H1 (cell line): ENCODE results near the gene CDC45. TPM values are rescaled to one million over a fixed set of nuclear protein-coding genes. Genes with fewer than 3 reads are reported as not detected.
A peak's percentile ranks its signal among the peaks of the same experiment; 100 is the strongest.

Experiments
- CTCF ChIA-PET: fragments of 300-600 bp; sonication (Branson Sonifier 250); formaldehyde crosslinking; loops from one replicate; lab custom pipeline; 2021; ENCODE audit not compliant: partially characterized antibody; lab: Charles Lee
- POLR2A ChIA-PET: fragments of 300-600 bp; sonication (Branson Sonifier 250); formaldehyde crosslinking; loops from one replicate; lab custom pipeline; 2021; ENCODE audit warnings: inconsistent platforms; ENCODE audit not compliant: partially characterized antibody; lab: Charles Lee
- DNase-seq, 2 experiments: peaks; one replicate each; pipeline versions ENCODE4 v3.0.0 to v3.0.0-alpha.2; 2010 to 2022; ENCODE audit warnings: low spot score in 2 of 2, low read depth in 1 of 2, mixed read lengths in 1 of 2
- FAIRE-seq: peaks from 2 replicates; lab custom pipeline; 2011; peaks lifted over from hg19 to GRCh38; lab: Jason Lieb, UNC
- H2AFZ ChIP-seq: 2 replicates; pipeline ENCODE4 v1.8.1; 2012; ENCODE audit warnings: low read length, inconsistent platforms
- H2AK5ac ChIP-seq: 2 replicates; pipeline ENCODE4 v1.6.1; 2013; ENCODE audit warnings: low read depth, low read length
- H2BK120ac ChIP-seq: replicated peaks from 2 replicates; pipeline ENCODE3; 2013; ENCODE audit warnings: low read depth, low read length, inconsistent platforms
- H2BK12ac ChIP-seq: 2 replicates; pipeline ENCODE4 v1.6.1; 2013; ENCODE audit warnings: low read depth, low read length
- H2BK15ac ChIP-seq: 2 replicates; pipeline ENCODE4 v1.6.1; 2013; ENCODE audit warnings: low read length
- H2BK20ac ChIP-seq: 2 replicates; pipeline ENCODE4 v1.6.1; 2013; ENCODE audit warnings: low read length
- H2BK5ac ChIP-seq: 2 replicates; pipeline ENCODE4 v1.6.1; 2013; ENCODE audit warnings: low read depth, low read length
- H3K14ac ChIP-seq: 2 replicates; pipeline ENCODE4 v1.6.1; 2013; ENCODE audit warnings: inconsistent platforms; ENCODE audit not compliant: insufficient read length
- H3K18ac ChIP-seq: 2 replicates; pipeline ENCODE4 v1.6.1; 2013; ENCODE audit warnings: low read length; ENCODE audit errors: extremely low read depth
- H3K23ac ChIP-seq: 2 replicates; pipeline ENCODE4 v1.6.1; 2013; ENCODE audit warnings: inconsistent platforms; ENCODE audit not compliant: insufficient read length
- H3K23me2 ChIP-seq: 2 replicates; pipeline ENCODE4 v1.6.1; 2013; ENCODE audit warnings: low read depth, low read length
- H3K27ac ChIP-seq: 2 replicates; pipeline ENCODE4 v1.6.1; 2011; ENCODE audit warnings: low read depth, low read length, inconsistent platforms
- H3K27me3 ChIP-seq, 4 experiments: replicated peaks in 1 of 4; 1 replicate in 1 of 4; 2 replicates in 3 of 4; pipeline versions ENCODE4 v1.6.1 to v1.8.1; 2011 to 2013; ENCODE audit warnings: low read length in 3 of 4, mild to moderate bottlenecking in 3 of 4, inconsistent platforms in 2 of 4, mixed read lengths in 2 of 4, moderate library complexity in 1 of 4; ENCODE audit not compliant: control insufficient read depth in 3 of 4, insufficient read depth in 3 of 4; ENCODE audit errors: extremely low read depth in 1 of 4
- H3K36me3 ChIP-seq, 4 experiments: 2 replicates each; pipeline versions ENCODE4 v1.6.1 to v1.8.1; 2011 to 2013; ENCODE audit warnings: mild to moderate bottlenecking in 4 of 4, low read length in 3 of 4, moderate library complexity in 2 of 4, control low read depth in 1 of 4, inconsistent platforms in 1 of 4; ENCODE audit not compliant: insufficient read depth in 4 of 4, control insufficient read depth in 2 of 4
- H3K4ac ChIP-seq: replicated peaks from 2 replicates; pipeline ENCODE3; 2013; ENCODE audit warnings: low read length, low read depth, mixed read lengths, inconsistent platforms; ENCODE audit not compliant: insufficient read length
- H3K4me1 ChIP-seq, 4 experiments: replicated peaks in 1 of 4; 1 replicate in 1 of 4; 2 replicates in 3 of 4; pipeline versions ENCODE4 v1.6.1 to v1.8.1; 2011 to 2013; ENCODE audit warnings: low read length in 3 of 4, inconsistent platforms in 2 of 4, mixed read lengths in 1 of 4; ENCODE audit not compliant: insufficient read depth in 4 of 4, control insufficient read depth in 3 of 4
- H3K4me2 ChIP-seq, 2 experiments: 2 replicates each; pipeline versions ENCODE4 v1.6.1 to v1.8.1; 2011 to 2013; ENCODE audit warnings: low read depth in 2 of 2, low read length in 2 of 2, control low read depth in 1 of 2, inconsistent platforms in 1 of 2, mild to moderate bottlenecking in 1 of 2; ENCODE audit not compliant: insufficient read depth in 1 of 2
- H3K4me3 ChIP-seq, 4 experiments: fragments of 200-600, 300-600 bp in 1 of 4; sonication (generic), shearing (Covaris generic), sonication (Bioruptor Twin) in 1 of 4; 2 replicates each; pipeline versions ENCODE4 v1.5.1 to v1.8.1; 2011 to 2016; ENCODE audit warnings: low read length in 4 of 4, low read depth in 3 of 4, control low read depth in 2 of 4, inconsistent platforms in 2 of 4, mild to moderate bottlenecking in 2 of 4, mixed read lengths in 1 of 4, moderate library complexity in 1 of 4; ENCODE audit not compliant: insufficient read depth in 2 of 4; ENCODE audit errors: extremely low read depth in 1 of 4
- H3K56ac ChIP-seq: replicated peaks from 2 replicates; pipeline ENCODE3; 2013; ENCODE audit warnings: low read depth, mild to moderate bottlenecking, mixed read lengths, low read length, inconsistent platforms; ENCODE audit not compliant: insufficient read length
- H3K79me1 ChIP-seq: 2 replicates; pipeline ENCODE4 v1.6.1; 2013; ENCODE audit warnings: low read depth, low read length, control low read depth
- H3K79me2 ChIP-seq, 2 experiments: 2 replicates each; pipeline versions ENCODE4 v1.6.1 to v1.8.1; 2012 to 2013; ENCODE audit warnings: low read length in 2 of 2, mild to moderate bottlenecking in 2 of 2, inconsistent platforms in 1 of 2; ENCODE audit not compliant: insufficient read depth in 2 of 2, control insufficient read depth in 1 of 2
- H3K9ac ChIP-seq, 4 experiments: replicated peaks in 1 of 4; 1 replicate in 1 of 4; 2 replicates in 3 of 4; pipeline versions ENCODE4 v1.6.1 to v1.8.1; 2011 to 2013; ENCODE audit warnings: low read depth in 3 of 4, low read length in 3 of 4, control low read depth in 2 of 4, mild to moderate bottlenecking in 2 of 4, moderate library complexity in 2 of 4, inconsistent platforms in 1 of 4; ENCODE audit errors: extremely low read depth in 1 of 4
- H3K9me3 ChIP-seq, 2 experiments: 2 replicates each; pipeline versions ENCODE4 v1.6.1 to v1.8.1; 2012 to 2013; ENCODE audit warnings: mild to moderate bottlenecking in 2 of 2, moderate library complexity in 2 of 2, control low read depth in 1 of 2, inconsistent platforms in 1 of 2, low read depth in 1 of 2, low read length in 1 of 2, mixed read lengths in 1 of 2; ENCODE audit not compliant: insufficient read depth in 2 of 2
- H4K20me1 ChIP-seq, 2 experiments: replicated peaks in 1 of 2; 2 replicates each; pipeline versions ENCODE3 to v1.8.1; 2011 to 2013; ENCODE audit warnings: inconsistent platforms in 2 of 2, low read length in 2 of 2, mild to moderate bottlenecking in 1 of 2; ENCODE audit not compliant: insufficient read depth in 2 of 2, control insufficient read depth in 1 of 2
- H4K5ac ChIP-seq: 2 replicates; pipeline ENCODE4 v1.6.1; 2013; ENCODE audit warnings: low read length, low read depth, mixed read lengths, inconsistent platforms; ENCODE audit not compliant: insufficient read length
- H4K8ac ChIP-seq: 2 replicates; pipeline ENCODE4 v1.8.0; 2013; ENCODE audit warnings: mild to moderate bottlenecking, moderate library complexity, low read length, inconsistent platforms; ENCODE audit not compliant: insufficient read depth; ENCODE audit errors: extremely low read depth
- H4K91ac ChIP-seq: replicated peaks from 2 replicates; pipeline ENCODE3; 2013; ENCODE audit warnings: low read length, mixed read lengths, inconsistent platforms; ENCODE audit not compliant: insufficient read length
- KDM4A ChIP-seq: IDR thresholded peaks from one replicate; pipeline ENCODE4 v1.7.1; 2012; ENCODE audit warnings: low read depth, mild to moderate bottlenecking, moderate library complexity, low read length, inconsistent platforms; ENCODE audit not compliant: severe bottlenecking
- NANOG ChIP-seq: IDR thresholded peaks from 2 replicates; pipeline ENCODE4 v1.6.1; 2011; ENCODE audit warnings: low read length, low read depth, mild to moderate bottlenecking, inconsistent platforms; ENCODE audit not compliant: insufficient read depth, poor library complexity, severe bottlenecking
- SAP30 ChIP-seq: fragments of 300-600 bp; sonication (generic); IDR thresholded peaks from 2 replicates; pipeline ENCODE4 v1.7.1; 2012; ENCODE audit warnings: low read length, moderate library complexity, mild to moderate bottlenecking, inconsistent platforms; ENCODE audit not compliant: insufficient read depth, insufficient replicate concordance
- SIN3A ChIP-seq, 2 experiments: IDR thresholded peaks in 1 of 2; conservative IDR thresholded peaks in 1 of 2; 2 replicates each; pipeline ENCODE4 v1.6.1; 2011 to 2012; ENCODE audit warnings: low read length in 2 of 2, improper control_type of control experiment in 1 of 2, low read depth in 1 of 2, mild to moderate bottlenecking in 1 of 2
- SP4 ChIP-seq: IDR thresholded peaks from 2 replicates; pipeline ENCODE4 v1.6.1; 2012; ENCODE audit warnings: low read length, inconsistent platforms
- WGBS, 2 experiments: shearing (Covaris generic) in 1 of 2; methylation state at CpG; one replicate each; pipeline versions ENCODE4 v1.1.6 to v1.1.7; 2013 to 2015; ENCODE audit warnings: low lambda C conversion rate in 2 of 2, mixed read lengths in 2 of 2, inconsistent platforms in 1 of 2, low coverage in 1 of 2, missing lambda C conversion rate in 1 of 2; ENCODE audit not compliant: insufficient replicate concordance in 2 of 2, insufficient coverage in 1 of 2, insufficient read length in 1 of 2; ENCODE audit errors: extremely low coverage in 1 of 2, missing lambda C conversion rate in 1 of 2; 5-methylcytosine and 5-hydroxymethylcytosine counted together
- polyA plus RNA-seq, 7 experiments: library from polyadenylated mRNA; depleted of rRNA in 3 of 7; stranded (reverse) in 5 of 7; unstranded in 2 of 7; fragments of >200 nt in 5 of 7; fragments of 200-250 nt in 2 of 7; gene quantifications; 1 replicate in 5 of 7; 2 replicates in 1 of 7; 4 replicates in 1 of 7; pipeline versions ENCODE4 v1.2.1 to v1.2.3, GENCODE V29; 2011 to 2013; ENCODE audit warnings: missing spikeins in 2 of 7, mixed read lengths in 2 of 7
- total RNA-seq: library from RNA; stranded (reverse); fragmentation: NEBNext Ultra II Directional; extraction: Animal tissue kit (Norgen Biotek cat#: 25700); gene quantifications from 2 replicates; pipeline ENCODE4 v1.2.1, GENCODE V29; 2021

The CDC45 gene
- total and polyA plus RNA-seq, 2 of the 8 experiments (the other 6 are each of a cell fraction or from before 2014, with no cell fraction given) = 31.9 to 37.7 TPM

DNA sequence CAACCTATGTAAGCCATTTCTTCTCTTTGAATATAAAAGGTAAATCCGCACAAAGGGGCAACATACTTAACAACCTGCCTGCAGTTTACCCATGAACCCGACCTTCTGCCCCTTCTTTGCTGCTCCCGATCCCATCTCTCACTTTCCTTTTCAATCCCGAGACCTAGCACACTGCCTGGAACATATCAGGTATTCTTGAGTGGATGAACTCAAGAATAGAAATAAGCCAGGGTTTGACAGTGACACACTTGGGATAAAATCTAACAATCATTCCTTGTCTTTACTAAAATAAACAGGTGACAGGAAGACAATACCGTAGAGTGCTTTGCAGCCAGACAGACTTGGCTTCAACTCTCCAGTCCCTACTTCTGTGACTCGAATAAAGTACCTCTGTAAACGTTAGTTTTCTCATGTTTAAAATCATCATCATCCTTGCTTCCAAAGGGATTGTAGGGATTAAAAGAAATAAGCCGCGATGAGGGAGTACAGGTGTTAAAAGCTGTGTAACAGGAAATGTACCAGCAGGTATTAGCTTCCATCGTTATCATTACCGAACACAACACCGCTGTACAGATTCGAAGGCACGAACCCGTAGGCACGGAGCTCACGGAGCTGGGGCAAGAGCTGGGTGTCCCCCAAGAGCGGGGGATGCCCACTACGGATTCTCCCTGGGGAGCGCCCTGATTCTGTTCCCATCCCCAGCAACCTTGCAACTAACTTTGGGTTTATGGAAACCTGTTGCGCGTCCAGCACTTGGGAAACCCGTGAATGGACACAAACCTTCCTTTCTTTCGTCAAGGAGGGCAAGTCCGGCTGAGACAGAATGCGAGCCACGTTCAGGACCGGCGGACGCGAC, 1.4 kb upstream of the CDC45 start:
- Histone ChIP-seq H2BK5ac (peak overlapping the region; percentile 66; the same call in 1 of the 2 replicates), H3K4me1 (peaks cover 0 to 8% (median 1%) of the 10 kb centered on the region in 4 experiments; a peak in 2 of 7 replicates), H3K9ac (peak overlapping the region; percentile 90 to 99 (median 95)), H3K23ac (no peak overlapping the region), H2BK120ac (no peak overlapping the region), H3K27me3 (no peaks in the 10 kb centered on the region), H3K79me2 (peaks cover 3 to 48% of the 10 kb centered on the region in 2 experiments; a peak in 3 of 4 replicates), H2AK5ac (no peak overlapping the region), H2AFZ (no peak overlapping the region), H3K36me3 (peaks cover 0 to 14% (median 5%) of the 10 kb centered on the region in 4 experiments; a peak in 6 of 8 replicates), H3K56ac (peak overlapping the region; percentile 84), H3K18ac (no peak overlapping the region), H3K4ac (peak overlapping the region; percentile 58), H2BK20ac (no peak overlapping the region), H2BK12ac (no peak overlapping the region), H4K20me1 (peaks cover under 1 to 15% of the 10 kb centered on the region in 2 experiments), H3K14ac (no peak overlapping the region), H3K79me1 (peaks cover 5% of the 10 kb centered on the region), H3K27ac (peak overlapping the region; percentile 67), H4K91ac (peak overlapping the region; percentile 38), H3K23me2 (peaks cover 14% of the 10 kb centered on the region), H4K8ac (peak overlapping the region; percentile 82; the same call in 1 of the 2 replicates), H2BK15ac (no peak overlapping the region), H3K4me2 (peak overlapping the region; percentile 61 to 99), H4K5ac (no peak overlapping the region), H3K9me3 (no peaks in the 10 kb centered on the region), H3K4me3 (peak overlapping the region; percentile 87 to 99 (median 94))
- 9% methylated on average over 25 of the region's 31 CpGs; no CpG with 5 or more reads in 1 of the 2 experiments for WGBS, 2 experiments
- DNase-seq (no peak), FAIRE-seq (no peak)
- 0 out of 4 replicates have a peak, but pooled peaks of 1 of the 2 experiments have one; percentile 3 for TF ChIP-seq SIN3A (conservative IDR thresholded peaks at IDR 0.05 in 1 of 2, IDR thresholded peaks at IDR 0.05 in 1 of 2; ENCODE audit: low read depth in 1 of 2, low read length in 2 of 2)
- TF ChIP-seq SAP30 = peak; percentile 56
- TF ChIP-seq NANOG = no peak
- peak; percentile 9 for TF ChIP-seq KDM4A
- TF ChIP-seq SP4 = no peak
- CTCF ChIA-PET = interaction anchor here (0.7 to 1.0 kb wide), 2 partner anchors 154 to 227 kb away, joined by 4 to 5 read pairs; no protein-coding TSS in a partner anchor
- POLR2A ChIA-PET = interaction anchor here (0.9 to 3.7 kb wide), 8 partner anchors 8 to 49 kb away, joined by 3 to 33 read pairs (median 4); partner anchors contain the start of genes C22orf39, HIRA and MRPL40
